GM21526 (cell line): Measurements from ENCODE around the gene ABCG1.

Source experiments
- ATAC-seq: cut with Tn5 transposase; IDR thresholded peaks from one replicate; pipeline ENCODE4 v1.9.1; 2021; ENCODE audit warnings: moderate library complexity; ENCODE audit not compliant: unreplicated experiment, low FRiP score

ABCG1 gene

GRCh38 chr21:42338729-42339715, 120.1 kb downstream of the ABCG1 start:
- no peak for ATAC-seq

- ATAC-seq = no peak
These were observed 121.5 kb downstream of the ABCG1 start for GRCh38 chr21:42340187-42341050.

- ATAC-seq = no peak
These were observed 123.0 kb downstream of the ABCG1 start for GRCh38 chr21:42341776-42342542.

- no peak for ATAC-seq
These were observed 124.2 kb downstream of the ABCG1 start for GRCh38 chr21:42343101-42343500.

- ATAC-seq = no peak
These were observed 124.6 kb downstream of the ABCG1 start for GRCh38 chr21:42343556-42343955.

- ATAC-seq = no peak
These were observed 125.1 kb downstream of the ABCG1 start for GRCh38 chr21:42343963-42344510.

- no peak for ATAC-seq
These were observed 125.7 kb downstream of the ABCG1 start for GRCh38 chr21:42344631-42345030.

- no peak for ATAC-seq
These were observed 127.5 kb downstream of the ABCG1 start for GRCh38 chr21:42346441-42346840.
